ENCODE data around the gene SCNN1G.

Gene SCNN1G

DNA sequence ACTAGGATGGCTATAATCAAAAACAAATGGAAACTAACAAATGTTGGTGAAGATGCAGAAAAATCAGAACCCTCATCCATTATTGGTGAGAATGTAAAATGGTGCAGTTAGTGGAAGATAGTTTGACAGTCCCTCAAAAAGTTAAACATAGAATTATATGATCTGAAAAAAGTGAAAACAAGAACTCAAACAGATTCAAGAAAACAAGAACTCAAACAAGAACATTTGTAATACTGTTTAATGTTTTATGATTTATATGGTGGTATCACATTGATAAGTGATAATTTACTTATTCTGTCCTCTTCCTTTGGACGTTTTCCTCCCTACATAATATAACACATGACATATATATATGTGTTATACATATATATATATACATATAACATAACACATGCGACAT, 45.3 kb upstream of the SCNN1G start (continued):
- TF ChIP-seq, protein P1, sequence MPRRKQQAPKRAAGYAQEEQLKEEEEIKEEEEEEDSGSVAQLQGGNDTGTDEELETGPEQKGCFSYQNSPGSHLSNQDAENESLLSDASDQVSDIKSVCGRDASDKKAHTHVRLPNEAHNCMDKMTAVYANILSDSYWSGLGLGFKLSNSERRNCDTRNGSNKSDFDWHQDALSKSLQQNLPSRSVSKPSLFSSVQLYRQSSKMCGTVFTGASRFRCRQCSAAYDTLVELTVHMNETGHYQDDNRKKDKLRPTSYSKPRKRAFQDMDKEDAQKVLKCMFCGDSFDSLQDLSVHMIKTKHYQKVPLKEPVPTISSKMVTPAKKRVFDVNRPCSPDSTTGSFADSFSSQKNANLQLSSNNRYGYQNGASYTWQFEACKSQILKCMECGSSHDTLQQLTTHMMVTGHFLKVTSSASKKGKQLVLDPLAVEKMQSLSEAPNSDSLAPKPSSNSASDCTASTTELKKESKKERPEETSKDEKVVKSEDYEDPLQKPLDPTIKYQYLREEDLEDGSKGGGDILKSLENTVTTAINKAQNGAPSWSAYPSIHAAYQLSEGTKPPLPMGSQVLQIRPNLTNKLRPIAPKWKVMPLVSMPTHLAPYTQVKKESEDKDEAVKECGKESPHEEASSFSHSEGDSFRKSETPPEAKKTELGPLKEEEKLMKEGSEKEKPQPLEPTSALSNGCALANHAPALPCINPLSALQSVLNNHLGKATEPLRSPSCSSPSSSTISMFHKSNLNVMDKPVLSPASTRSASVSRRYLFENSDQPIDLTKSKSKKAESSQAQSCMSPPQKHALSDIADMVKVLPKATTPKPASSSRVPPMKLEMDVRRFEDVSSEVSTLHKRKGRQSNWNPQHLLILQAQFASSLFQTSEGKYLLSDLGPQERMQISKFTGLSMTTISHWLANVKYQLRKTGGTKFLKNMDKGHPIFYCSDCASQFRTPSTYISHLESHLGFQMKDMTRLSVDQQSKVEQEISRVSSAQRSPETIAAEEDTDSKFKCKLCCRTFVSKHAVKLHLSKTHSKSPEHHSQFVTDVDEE (CRISPR knock-in tag; IDR thresholded peaks at IDR 0.05) = no peak
- TF ChIP-seq, protein P2, sequence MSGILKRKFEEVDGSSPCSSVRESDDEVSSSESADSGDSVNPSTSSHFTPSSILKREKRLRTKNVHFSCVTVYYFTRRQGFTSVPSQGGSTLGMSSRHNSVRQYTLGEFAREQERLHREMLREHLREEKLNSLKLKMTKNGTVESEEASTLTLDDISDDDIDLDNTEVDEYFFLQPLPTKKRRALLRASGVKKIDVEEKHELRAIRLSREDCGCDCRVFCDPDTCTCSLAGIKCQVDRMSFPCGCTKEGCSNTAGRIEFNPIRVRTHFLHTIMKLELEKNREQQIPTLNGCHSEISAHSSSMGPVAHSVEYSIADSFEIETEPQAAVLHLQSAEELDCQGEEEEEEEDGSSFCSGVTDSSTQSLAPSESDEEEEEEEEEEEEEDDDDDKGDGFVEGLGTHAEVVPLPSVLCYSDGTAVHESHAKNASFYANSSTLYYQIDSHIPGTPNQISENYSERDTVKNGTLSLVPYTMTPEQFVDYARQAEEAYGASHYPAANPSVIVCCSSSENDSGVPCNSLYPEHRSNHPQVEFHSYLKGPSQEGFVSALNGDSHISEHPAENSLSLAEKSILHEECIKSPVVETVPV (CRISPR knock-in tag; IDR thresholded peaks at IDR 0.05) = no peak
- TF ChIP-seq ZNF565 (CRISPR knock-in tag; conservative IDR thresholded peaks at IDR 0.05; ENCODE audit: low read depth) (no peak), ZFP3 (CRISPR knock-in tag; IDR thresholded peaks at IDR 0.05) (no peak), ZNF70 (CRISPR knock-in tag; IDR thresholded peaks at IDR 0.05) (no peak)

DNA sequence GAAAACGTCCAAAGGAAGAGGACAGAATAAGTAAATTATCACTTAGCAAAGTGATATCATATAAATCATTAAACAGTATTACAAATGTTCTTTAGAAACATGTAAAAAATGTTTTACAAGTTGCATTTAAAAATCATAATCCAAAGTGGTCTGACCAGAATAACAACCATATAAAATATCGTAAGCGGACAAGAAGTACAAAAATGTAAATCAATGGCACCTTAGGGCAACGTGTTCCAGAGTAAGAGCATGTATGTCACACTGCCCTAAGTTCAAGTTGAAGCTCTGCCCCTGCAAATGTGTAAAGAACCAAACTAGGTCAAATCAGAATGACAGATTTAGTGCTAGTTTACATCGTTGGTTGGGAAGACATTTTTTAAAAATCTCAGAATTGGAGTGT, 44.7 kb upstream of the SCNN1G start:
- TF ChIP-seq ZFP3 (CRISPR knock-in tag; IDR thresholded peaks at IDR 0.05) = no peak
- TF ChIP-seq, protein P2 (CRISPR knock-in tag; IDR thresholded peaks at IDR 0.05) = no peak
- no peak for TF ChIP-seq ZNF565 (CRISPR knock-in tag; conservative IDR thresholded peaks at IDR 0.05; ENCODE audit: low read depth)
- no peak for ATAC-seq

DNA sequence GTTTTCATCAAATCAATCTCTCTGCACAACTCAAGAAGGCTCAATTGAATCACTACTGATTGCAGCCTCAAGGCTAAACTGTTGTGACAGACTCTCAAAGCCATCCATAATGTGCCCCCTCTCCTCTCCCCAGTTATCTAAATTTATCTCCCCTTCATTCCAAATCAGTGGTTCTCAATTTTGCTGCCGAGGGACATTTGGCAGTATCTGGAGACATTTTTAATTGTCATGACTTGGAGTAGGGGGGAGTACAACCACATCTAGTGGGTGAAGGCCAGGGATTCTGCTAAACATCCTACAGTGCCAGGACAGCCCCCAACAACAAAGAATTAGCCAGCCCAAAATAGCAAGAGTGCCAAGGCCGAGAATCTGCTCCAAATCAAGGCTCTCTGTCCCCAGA, 42.4 kb upstream of the SCNN1G start:
- ATAC-seq = no peak
- TF ChIP-seq ZNF70 (CRISPR knock-in tag; IDR thresholded peaks at IDR 0.05) (no peak), ZNF8 (CRISPR knock-in tag; IDR thresholded peaks at IDR 0.05) (no peak), ZFP30 (CRISPR knock-in tag; IDR thresholded peaks at IDR 0.05) (no peak), SNAI2 (CRISPR knock-in tag; IDR thresholded peaks at IDR 0.05) (no peak), ISL1 (CRISPR knock-in tag; IDR thresholded peaks at IDR 0.05) (no peak), TOX (CRISPR knock-in tag; IDR thresholded peaks at IDR 0.05; ENCODE audit: borderline replicate concordance) (no peak), TCF4 (CRISPR knock-in tag; IDR thresholded peaks at IDR 0.05; ENCODE audit: borderline replicate concordance) (no peak), PPARA (CRISPR knock-in tag; IDR thresholded peaks at IDR 0.05; ENCODE audit: borderline replicate concordance) (no peak), ZFP3 (CRISPR knock-in tag; IDR thresholded peaks at IDR 0.05) (no peak), ESRRG (CRISPR knock-in tag; IDR thresholded peaks at IDR 0.05) (no peak), ARNTL (CRISPR knock-in tag; IDR thresholded peaks at IDR 0.05; ENCODE audit: borderline replicate concordance, low read depth) (no peak), GLIS3 (CRISPR knock-in tag; IDR thresholded peaks at IDR 0.05) (no peak), ZNF565 (CRISPR knock-in tag; conservative IDR thresholded peaks at IDR 0.05; ENCODE audit: low read depth) (no peak), ZC3H10 (CRISPR knock-in tag; IDR thresholded peaks at IDR 0.05) (no peak), RARB (CRISPR knock-in tag; IDR thresholded peaks at IDR 0.05) (no peak), BACH2 (CRISPR knock-in tag; IDR thresholded peaks at IDR 0.05; ENCODE audit: borderline replicate concordance) (no peak)
- TF ChIP-seq, protein P3, sequence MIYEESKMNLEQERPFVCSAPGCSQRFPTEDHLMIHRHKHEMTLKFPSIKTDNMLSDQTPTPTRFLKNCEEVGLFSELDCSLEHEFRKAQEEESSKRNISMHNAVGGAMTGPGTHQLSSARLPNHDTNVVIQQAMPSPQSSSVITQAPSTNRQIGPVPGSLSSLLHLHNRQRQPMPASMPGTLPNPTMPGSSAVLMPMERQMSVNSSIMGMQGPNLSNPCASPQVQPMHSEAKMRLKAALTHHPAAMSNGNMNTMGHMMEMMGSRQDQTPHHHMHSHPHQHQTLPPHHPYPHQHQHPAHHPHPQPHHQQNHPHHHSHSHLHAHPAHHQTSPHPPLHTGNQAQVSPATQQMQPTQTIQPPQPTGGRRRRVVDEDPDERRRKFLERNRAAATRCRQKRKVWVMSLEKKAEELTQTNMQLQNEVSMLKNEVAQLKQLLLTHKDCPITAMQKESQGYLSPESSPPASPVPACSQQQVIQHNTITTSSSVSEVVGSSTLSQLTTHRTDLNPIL (CRISPR knock-in tag; IDR thresholded peaks at IDR 0.05; ENCODE audit: low read depth) = no peak
- TF ChIP-seq, protein P2 (CRISPR knock-in tag; IDR thresholded peaks at IDR 0.05) = no peak
- TF ChIP-seq, protein P4, sequence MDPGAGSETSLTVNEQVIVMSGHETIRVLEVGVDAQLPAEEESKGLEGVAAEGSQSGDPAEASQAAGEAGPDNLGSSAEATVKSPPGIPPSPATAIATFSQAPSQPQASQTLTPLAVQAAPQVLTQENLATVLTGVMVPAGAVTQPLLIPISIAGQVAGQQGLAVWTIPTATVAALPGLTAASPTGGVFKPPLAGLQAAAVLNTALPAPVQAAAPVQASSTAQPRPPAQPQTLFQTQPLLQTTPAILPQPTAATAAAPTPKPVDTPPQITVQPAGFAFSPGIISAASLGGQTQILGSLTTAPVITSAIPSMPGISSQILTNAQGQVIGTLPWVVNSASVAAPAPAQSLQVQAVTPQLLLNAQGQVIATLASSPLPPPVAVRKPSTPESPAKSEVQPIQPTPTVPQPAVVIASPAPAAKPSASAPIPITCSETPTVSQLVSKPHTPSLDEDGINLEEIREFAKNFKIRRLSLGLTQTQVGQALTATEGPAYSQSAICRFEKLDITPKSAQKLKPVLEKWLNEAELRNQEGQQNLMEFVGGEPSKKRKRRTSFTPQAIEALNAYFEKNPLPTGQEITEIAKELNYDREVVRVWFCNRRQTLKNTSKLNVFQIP (CRISPR knock-in tag; IDR thresholded peaks at IDR 0.05; ENCODE audit: borderline replicate concordance, low read depth) = no peak
